ENCODE data around the gene YPEL4.
"Not testable (repeated sequence)": the region's sequence is repeated elsewhere in the genome, so short reads cannot be mapped to it uniquely, and the experiment has no call there.

Gene YPEL4, protein sequence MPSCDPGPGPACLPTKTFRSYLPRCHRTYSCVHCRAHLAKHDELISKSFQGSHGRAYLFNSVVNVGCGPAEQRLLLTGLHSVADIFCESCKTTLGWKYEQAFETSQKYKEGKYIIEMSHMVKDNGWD

DNA sequence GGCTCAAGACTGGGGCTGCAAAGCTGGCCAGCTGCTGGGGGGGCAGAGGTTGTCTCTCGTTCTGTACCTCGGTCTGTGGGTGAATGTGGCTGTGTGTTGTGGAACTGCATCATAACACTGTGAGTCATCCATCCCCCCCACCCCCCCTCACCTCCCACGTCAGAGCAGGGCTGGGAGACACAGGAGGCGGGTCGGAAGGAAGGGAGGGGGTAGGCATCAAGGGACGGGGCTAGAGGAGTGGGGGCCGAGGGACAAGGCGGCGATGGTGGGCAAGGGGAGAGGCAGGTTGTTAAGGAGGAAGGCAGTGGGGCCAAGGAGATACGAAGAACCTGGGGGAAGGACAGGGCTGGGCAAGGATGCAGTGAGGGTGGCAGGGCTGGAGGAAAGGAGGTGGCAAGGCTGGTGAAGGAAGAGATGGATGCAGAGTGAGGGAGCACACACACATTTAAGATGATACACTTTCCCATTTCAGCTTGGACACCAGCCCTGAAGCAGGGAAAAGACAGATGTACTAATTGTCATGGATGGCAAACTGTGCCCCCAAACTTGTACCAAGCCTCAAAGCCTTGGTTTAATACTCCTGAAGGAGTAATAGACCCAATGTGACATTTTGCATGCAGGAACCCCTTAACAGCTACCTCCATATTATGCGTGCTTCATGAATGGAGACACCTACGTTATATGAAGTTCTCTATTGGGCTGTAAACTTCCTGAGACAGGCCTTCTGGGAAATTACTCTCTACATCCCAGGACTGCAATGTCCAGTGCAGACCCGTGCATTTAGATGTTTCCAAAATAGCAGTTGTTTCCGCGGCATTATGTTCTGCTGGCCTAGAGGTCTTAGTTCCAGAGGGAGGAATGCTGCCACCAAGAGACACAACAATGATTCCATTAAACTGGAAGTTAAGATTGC is at the start of gene YPEL4:
YPEL4 (minus strand) TSS at position 87 of the 913 bp plus-strand sequence. CDS start 2,805 bp downstream, outside the sequence.
- TF ChIP-seq, protein P1, sequence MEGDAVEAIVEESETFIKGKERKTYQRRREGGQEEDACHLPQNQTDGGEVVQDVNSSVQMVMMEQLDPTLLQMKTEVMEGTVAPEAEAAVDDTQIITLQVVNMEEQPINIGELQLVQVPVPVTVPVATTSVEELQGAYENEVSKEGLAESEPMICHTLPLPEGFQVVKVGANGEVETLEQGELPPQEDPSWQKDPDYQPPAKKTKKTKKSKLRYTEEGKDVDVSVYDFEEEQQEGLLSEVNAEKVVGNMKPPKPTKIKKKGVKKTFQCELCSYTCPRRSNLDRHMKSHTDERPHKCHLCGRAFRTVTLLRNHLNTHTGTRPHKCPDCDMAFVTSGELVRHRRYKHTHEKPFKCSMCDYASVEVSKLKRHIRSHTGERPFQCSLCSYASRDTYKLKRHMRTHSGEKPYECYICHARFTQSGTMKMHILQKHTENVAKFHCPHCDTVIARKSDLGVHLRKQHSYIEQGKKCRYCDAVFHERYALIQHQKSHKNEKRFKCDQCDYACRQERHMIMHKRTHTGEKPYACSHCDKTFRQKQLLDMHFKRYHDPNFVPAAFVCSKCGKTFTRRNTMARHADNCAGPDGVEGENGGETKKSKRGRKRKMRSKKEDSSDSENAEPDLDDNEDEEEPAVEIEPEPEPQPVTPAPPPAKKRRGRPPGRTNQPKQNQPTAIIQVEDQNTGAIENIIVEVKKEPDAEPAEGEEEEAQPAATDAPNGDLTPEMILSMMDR (IDR thresholded peaks at IDR 0.05; ENCODE audit: extremely low read depth, insufficient read depth, missing control alignments), result no peak
- in situ Hi-C loops (cut with MboI; ENCODE audit: low pct_unique_long_range_greater_than_20kb, low sequenced_read_pairs, unreplicated experiment), result loop anchor here (25.0 kb wide), 1 partner anchor 288 kb away; no protein-coding TSS in a partner anchor
- DNase-seq (ENCODE audit: low spot score), result peak; percentile 49

DNA sequence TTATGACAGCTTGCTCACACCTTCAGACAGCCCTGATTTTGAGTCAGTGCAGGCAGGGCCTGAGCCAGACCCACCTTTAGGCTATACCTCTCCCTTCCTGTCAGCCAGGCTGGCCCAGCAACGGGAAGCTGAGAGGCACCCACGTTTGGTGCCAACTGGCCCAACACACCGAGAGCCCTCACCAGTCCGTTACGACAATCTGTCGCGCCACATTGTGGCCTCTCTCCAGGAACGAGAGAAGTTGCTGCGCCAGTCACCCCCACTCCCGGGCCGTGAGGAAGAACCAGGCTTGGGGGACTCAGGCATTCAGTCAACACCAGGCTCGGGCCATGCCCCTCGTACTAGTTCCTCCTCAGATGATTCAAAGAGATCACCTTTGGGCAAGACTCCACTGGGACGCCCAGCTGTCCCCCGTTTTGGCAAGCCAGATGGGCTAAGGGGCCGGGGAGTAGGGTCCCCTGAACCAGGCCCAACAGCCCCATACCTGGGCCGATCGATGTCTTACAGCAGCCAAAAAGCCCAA is 49.2 kb upstream of the YPEL4 start:
- TF ChIP-seq, protein P1 (IDR thresholded peaks at IDR 0.05; ENCODE audit: extremely low read depth, insufficient read depth, missing control alignments), result no peak

DNA sequence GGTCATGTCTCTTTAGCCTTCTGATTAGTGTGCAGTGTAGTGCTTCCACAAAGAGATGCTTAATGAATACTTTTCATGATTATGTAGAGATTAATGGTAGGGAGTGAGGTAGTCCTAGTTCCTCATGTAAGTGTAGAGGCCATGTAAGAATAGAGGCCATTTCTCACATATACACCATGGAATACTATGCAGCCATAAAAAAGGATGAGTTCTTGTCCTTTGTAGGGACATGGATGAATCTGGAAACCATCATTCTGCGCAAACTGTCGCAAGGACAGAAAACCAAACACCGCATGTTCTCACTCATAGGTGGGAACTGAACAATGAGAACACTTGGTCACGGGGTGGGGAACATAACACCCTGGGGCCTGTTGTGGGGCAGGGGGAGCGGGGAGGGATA is 40.8 kb upstream of the YPEL4 start:
- in situ Hi-C loops (cut with MboI; ENCODE audit: low pct_unique_long_range_greater_than_20kb, low sequenced_read_pairs, unreplicated experiment); DNase-seq (ENCODE audit: low spot score): not testable (repeated sequence)

More for the DNA sequence above, 49.2 kb upstream of the YPEL4 start:
- DNase-seq (ENCODE audit: low spot score), result no peak
- in situ Hi-C loops (cut with MboI; ENCODE audit: low pct_unique_long_range_greater_than_20kb, low sequenced_read_pairs, unreplicated experiment), result no loop called here

DNA sequence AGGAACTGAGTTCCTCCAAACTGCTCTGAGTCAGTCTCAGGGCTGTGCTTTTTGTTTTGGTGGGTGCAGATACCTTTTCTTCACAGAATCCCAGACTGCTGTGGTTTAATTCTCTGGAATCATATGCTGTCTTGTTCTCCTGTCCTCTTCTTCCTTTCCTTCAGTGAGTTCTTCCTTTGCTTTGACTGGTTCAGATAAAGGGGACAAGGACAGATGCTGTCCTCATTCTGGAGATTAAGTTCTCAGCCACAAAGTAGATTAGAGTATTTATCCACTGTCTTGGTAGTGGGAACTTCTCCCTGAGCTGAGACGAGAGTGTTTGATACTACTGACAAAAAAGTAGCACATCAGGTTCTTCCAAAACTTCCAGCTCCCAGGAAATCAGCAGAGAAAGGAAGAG is 31.5 kb upstream of the YPEL4 start:
- in situ Hi-C loops (cut with MboI; ENCODE audit: low pct_unique_long_range_greater_than_20kb, low sequenced_read_pairs, unreplicated experiment), result no loop called here
- TF ChIP-seq, protein P1 (IDR thresholded peaks at IDR 0.05; ENCODE audit: extremely low read depth, insufficient read depth, missing control alignments), result no peak
- DNase-seq (ENCODE audit: low spot score), result no peak

DNA sequence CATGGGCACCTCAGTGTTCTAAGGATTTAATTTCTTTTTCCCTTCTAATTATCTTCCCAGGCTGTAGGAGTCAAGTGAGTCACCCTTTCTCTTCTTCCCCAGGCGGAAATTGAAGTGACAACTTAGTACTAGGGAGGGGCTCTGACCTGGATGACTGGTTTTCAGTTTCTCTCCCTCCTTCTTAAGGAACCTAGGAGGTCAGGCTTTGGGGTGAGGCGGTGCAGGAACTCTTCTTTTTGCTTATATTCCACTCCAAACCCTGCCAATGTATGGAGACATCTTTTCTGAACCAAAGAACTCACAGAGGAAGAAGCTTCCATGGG is 30.8 kb upstream of the YPEL4 start:
- DNase-seq (ENCODE audit: low spot score), result no peak
- in situ Hi-C loops (cut with MboI; ENCODE audit: low pct_unique_long_range_greater_than_20kb, low sequenced_read_pairs, unreplicated experiment), result no loop called here
- TF ChIP-seq, protein P1 (IDR thresholded peaks at IDR 0.05; ENCODE audit: extremely low read depth, insufficient read depth, missing control alignments), result no peak

DNA sequence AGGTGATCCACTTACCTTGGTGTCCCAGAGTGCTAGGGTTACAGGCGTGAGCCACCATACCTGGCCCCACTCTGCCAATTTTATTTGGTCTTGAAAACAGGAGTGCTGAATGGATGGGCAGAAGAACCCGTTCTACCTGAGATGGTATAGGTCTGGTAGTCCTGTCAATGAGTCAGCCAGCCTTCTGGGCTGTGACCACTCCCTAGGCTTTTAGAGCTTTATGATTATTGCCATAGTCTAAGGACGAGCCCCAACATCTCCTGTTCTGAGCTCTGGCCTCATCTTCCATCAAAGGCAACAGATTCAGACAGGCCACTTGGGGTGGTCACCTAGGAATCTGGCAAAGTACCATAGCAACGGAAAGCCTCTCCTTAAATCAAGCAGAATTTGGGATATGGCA is 29.7 kb upstream of the YPEL4 start:
- in situ Hi-C loops (cut with MboI; ENCODE audit: low pct_unique_long_range_greater_than_20kb, low sequenced_read_pairs, unreplicated experiment), result no loop called here
- no peak for DNase-seq (ENCODE audit: low spot score)
- TF ChIP-seq, protein P1 (IDR thresholded peaks at IDR 0.05; ENCODE audit: extremely low read depth, insufficient read depth, missing control alignments), result no peak

Data from GM13977 (cell line).